K562 (cell line): ENCODE measurements around the gene RGS12. TPM values are rescaled to one million over a fixed set of nuclear protein-coding genes. Genes with fewer than 3 reads are reported as not detected.

Experiments used
- ATAC-seq: fragments of 200-7000 bp; cut with Tn5 transposase; 3 replicates; pipeline ENCODE4 v1.9.1; 2020; ENCODE audit warnings: moderate library complexity
- BruUV-seq: library from RNA; stranded (reverse); fragments of 400-500 nt; replicated peaks from 2 replicates; lab custom pipeline; 2021; lab: Mats Ljungman, UMichigan
- CTCF ChIA-PET: fragments of 300-600 bp; formaldehyde crosslinking; extraction: SDS; loops from one replicate; lab custom pipeline; 2021; ENCODE audit warnings: low intra/inter-chr PET ratio; lab: Yijun Ruan, JAX
- POLR2A ChIA-PET: fragments of 300-600, 350-650 bp; sonication (Branson Sonifier 250); formaldehyde crosslinking; extraction: SDS; loops from one replicate; lab custom pipeline; 2021; ENCODE audit warnings: antibody characterized with exemption, inconsistent platforms; lab: Yijun Ruan, JAX
- DNase-seq, 4 experiments: peaks; one replicate each; pipeline versions ENCODE4 v3.0.0 to v3.0.0-alpha.2; 2011 to 2018; ENCODE audit warnings: low spot score in 3 of 4, mixed read lengths in 3 of 4; ENCODE audit errors: extremely low read depth in 1 of 4
- FAIRE-seq: peaks from 2 replicates; lab custom pipeline; 2011; peaks lifted over from hg19 to GRCh38; lab: Jason Lieb, UNC
- H2AFZ ChIP-seq: 2 replicates; pipeline ENCODE4 v1.6.0; 2011; ENCODE audit warnings: low read depth, low read length, control low read depth, inconsistent platforms
- H3K27ac ChIP-seq: fragments of 200-600 bp; 3 replicates; pipeline ENCODE4 v1.8.0; 2011; ENCODE audit warnings: low read depth, mild to moderate bottlenecking, control low read depth, inconsistent platforms, low read length, moderate library complexity, mixed read lengths; ENCODE audit errors: extremely low read depth
- H3K27me3 ChIP-seq, 2 experiments: fragments of 300-600 bp in 1 of 2; 2 replicates in 1 of 2; 3 replicates in 1 of 2; pipeline versions ENCODE4 v1.6.0 to v1.8.0; 2011; ENCODE audit warnings: inconsistent platforms in 2 of 2, low read length in 2 of 2, mild to moderate bottlenecking in 1 of 2, mixed read lengths in 1 of 2, moderate library complexity in 1 of 2; ENCODE audit not compliant: control insufficient read depth in 2 of 2, insufficient read depth in 2 of 2
- H3K36me3 ChIP-seq: fragments of 300-600 bp; 3 replicates; pipeline ENCODE4 v1.8.0; 2011; ENCODE audit warnings: mild to moderate bottlenecking, low read length, inconsistent platforms; ENCODE audit not compliant: control insufficient read depth, insufficient read depth
- H3K4me1 ChIP-seq, 2 experiments: fragments of 200-600 bp in 1 of 2; replicated peaks in 1 of 2; 2 replicates in 1 of 2; 3 replicates in 1 of 2; pipeline versions ENCODE4 v1.5.1 to v1.8.0; 2011; ENCODE audit warnings: inconsistent platforms in 2 of 2, low read length in 2 of 2, mild to moderate bottlenecking in 1 of 2, mixed read lengths in 1 of 2, moderate library complexity in 1 of 2; ENCODE audit not compliant: control insufficient read depth in 2 of 2, insufficient read depth in 2 of 2
- H3K4me2 ChIP-seq: 2 replicates; pipeline ENCODE4 v1.6.1; 2011; ENCODE audit warnings: low read length, control low read depth, inconsistent platforms, mixed read lengths; ENCODE audit not compliant: insufficient read depth
- H3K4me3 ChIP-seq: fragments of 200-600 bp; sonication (generic), shearing (Covaris generic); 2 replicates; pipeline ENCODE4 v1.5.1; 2016; ENCODE audit warnings: control low read depth, inconsistent platforms
- H3K79me2 ChIP-seq: fragments of 200-600 bp; 3 replicates; pipeline ENCODE4 v1.8.0; 2011; ENCODE audit warnings: low read length, inconsistent platforms; ENCODE audit not compliant: control insufficient read depth, insufficient read depth
- H3K9ac ChIP-seq, 2 experiments: 2 replicates each; pipeline versions ENCODE4 v1.6.0 to v1.6.1; 2011; ENCODE audit warnings: low read depth in 2 of 2, low read length in 2 of 2, control low read depth in 1 of 2, inconsistent platforms in 1 of 2, mild to moderate bottlenecking in 1 of 2, mixed read lengths in 1 of 2; ENCODE audit not compliant: insufficient read depth in 1 of 2
- H3K9me1 ChIP-seq: one replicate; pipeline ENCODE4 v1.6.0; 2011; ENCODE audit warnings: inconsistent platforms, mild to moderate bottlenecking, low read length, moderate library complexity; ENCODE audit not compliant: control insufficient read depth, insufficient read depth
- H3K9me3 ChIP-seq: replicated peaks from 2 replicates; pipeline ENCODE4 v1.5.1; 2011; ENCODE audit warnings: low read depth, low read length, inconsistent platforms; ENCODE audit not compliant: control insufficient read depth, insufficient read depth
- H4K20me1 ChIP-seq: replicated peaks from 2 replicates; pipeline ENCODE4 v1.6.1; 2011; ENCODE audit warnings: low read length, inconsistent platforms, mixed read lengths; ENCODE audit not compliant: control insufficient read depth, insufficient read depth
- BRD9 ChIP-seq: fragments of 450-650 bp; IDR thresholded peaks from 2 replicates; pipeline ENCODE4 v1.6.1; 2018; ENCODE audit warnings: low read depth; ENCODE audit not compliant: partially characterized antibody
- CBFA2T2 ChIP-seq: fragments of 450-650 bp; conservative IDR thresholded peaks from 2 replicates; pipeline ENCODE4 v1.6.1; 2017; ENCODE audit warnings: mild to moderate bottlenecking
- ESRRB ChIP-seq: fragments of 250-450 bp; sonication (Bioruptor Pico); IDR thresholded peaks from 2 replicates; pipeline ENCODE4 v1.5.0; 2020; ENCODE audit warnings: mild to moderate bottlenecking, moderate library complexity, borderline replicate concordance
- HNRNPUL1 ChIP-seq: fragments of 200-400 bp; formaldehyde crosslinking; IDR thresholded peaks from 2 replicates; pipeline ENCODE4 v1.6.1; 2017; ENCODE audit warnings: low read length
- MAFF ChIP-seq: IDR thresholded peaks from 2 replicates; pipeline ENCODE4 v1.6.1; 2012; ENCODE audit warnings: low read length, improper control_type of control experiment
- MCM7 ChIP-seq, 2 experiments: fragments of 450-650 bp; IDR thresholded peaks; 2 replicates each; pipeline ENCODE4 v1.6.1; 2016 to 2018
- MYC ChIP-seq, 2 experiments: fragments of 250-450 bp in 1 of 2; sonication (Bioruptor Pico) in 1 of 2; IDR thresholded peaks; 2 replicates each; pipeline versions ENCODE4 v1.5.1 to v1.6.1; 2012 to 2021; ENCODE audit warnings: low read depth in 2 of 2, borderline replicate concordance in 1 of 2, improper control_type of control experiment in 1 of 2, low read length in 1 of 2, mild to moderate bottlenecking in 1 of 2, moderate library complexity in 1 of 2
- SMAD4 ChIP-seq: fragments of 250-450 bp; sonication (Bioruptor Pico); conservative IDR thresholded peaks from 2 replicates; pipeline ENCODE4 v1.8.0; 2021; ENCODE audit warnings: inconsistent platforms, mild to moderate bottlenecking, moderate library complexity
- TSC22D4 ChIP-seq: fragments of 450-650 bp; IDR thresholded peaks from 2 replicates; pipeline ENCODE4 v1.6.1; 2016; ENCODE audit warnings: missing genetic modification characterization, missing biosample characterization, control low read depth
- ZNF124 ChIP-seq: sonication (generic); formaldehyde crosslinking; IDR thresholded peaks from 2 replicates; pipeline ENCODE4 v1.8.1; 2022; ENCODE audit warnings: missing genetic modification reagents
- ZNF551 ChIP-seq: fragments of 250-450 bp; sonication (Bioruptor Pico); IDR thresholded peaks from 2 replicates; pipeline ENCODE4 v1.5.0; 2021; ENCODE audit warnings: mild to moderate bottlenecking, moderate library complexity
- WGBS: fragments of 100-300 bp; shearing (Covaris generic); methylation state at CpG from one replicate; pipeline ENCODE4 v1.1.6; 2016; ENCODE audit warnings: low coverage, mixed read lengths; ENCODE audit not compliant: insufficient coverage; ENCODE audit errors: missing lambda C conversion rate; 5-methylcytosine and 5-hydroxymethylcytosine counted together
- in situ Hi-C: fragments of 300-500 bp; cut with MboI; formaldehyde crosslinking; loops from 4 replicates; pipeline ENCODE4 v1.15.0; 2018; ENCODE audit warnings: inconsistent platforms, mixed read lengths
- intact Hi-C: fragments of 100-400 bp; cut with micrococcal nuclease; formaldehyde crosslinking; loops from 2 replicates; pipeline ENCODE4 v1.14.2; 2022
- polyA plus RNA-seq, 8 experiments: library from polyadenylated mRNA; depleted of rRNA in 4 of 8; stranded (reverse) in 5 of 8; unstranded in 3 of 8; fragments of >200 nt; fragmentation: Nextera tagmentation in 2 of 8; fragmentation: Illumina TruSeq in 1 of 8; extraction: Ambion mirVana in 2 of 8; extraction: Trizol in 1 of 8; gene quantifications; 2 replicates each; pipeline versions ENCODE4 v1.2.1 to v1.2.3, GENCODE V29; 2011 to 2014; ENCODE audit warnings: inconsistent platforms in 1 of 8, missing spikeins in 1 of 8
- total RNA-seq, 7 experiments: library from RNA; depleted of rRNA in 6 of 7; stranded (reverse); fragments of >200 nt in 6 of 7; fragmentation: Illumina TruSeq in 2 of 7; extraction: Trizol in 2 of 7; gene quantifications; 2 replicates each; pipeline versions ENCODE4 v1.2.1 to v1.2.3, GENCODE V29; 2011 to 2021; ENCODE audit warnings: low replicate concordance in 1 of 7
- TF ChIP-seq, protein P1 (sequence below): fragments of 450-650 bp; conservative IDR thresholded peaks from 2 replicates; pipeline ENCODE4 v1.6.1; 2016; ENCODE audit warnings: missing genetic modification characterization, low read depth, mild to moderate bottlenecking, missing compliant biosample characterization, moderate library complexity
- TF ChIP-seq, protein P2 (sequence below): fragments of 450-650 bp; IDR thresholded peaks from 2 replicates; pipeline ENCODE4 v1.6.1; 2016; ENCODE audit warnings: low read depth, mild to moderate bottlenecking, moderate library complexity
- TF ChIP-seq, protein P3 (sequence below): sonication (generic); formaldehyde crosslinking; IDR thresholded peaks from 2 replicates; pipeline ENCODE4 v1.9.0; 2022; ENCODE audit warnings: mild to moderate bottlenecking, missing genetic modification reagents
- TF ChIP-seq, protein P4 (sequence below): sonication (generic); formaldehyde crosslinking; IDR thresholded peaks from 2 replicates; pipeline ENCODE4 v1.8.0; 2022; ENCODE audit warnings: mild to moderate bottlenecking, missing genetic modification reagents

Gene RGS12
- total and polyA plus RNA-seq, 9 of the 15 experiments (the other 6 are each of a cell fraction or from before 2014, with no cell fraction given), result 0.30 to 8.8 (median 5.5) TPM

DNA sequence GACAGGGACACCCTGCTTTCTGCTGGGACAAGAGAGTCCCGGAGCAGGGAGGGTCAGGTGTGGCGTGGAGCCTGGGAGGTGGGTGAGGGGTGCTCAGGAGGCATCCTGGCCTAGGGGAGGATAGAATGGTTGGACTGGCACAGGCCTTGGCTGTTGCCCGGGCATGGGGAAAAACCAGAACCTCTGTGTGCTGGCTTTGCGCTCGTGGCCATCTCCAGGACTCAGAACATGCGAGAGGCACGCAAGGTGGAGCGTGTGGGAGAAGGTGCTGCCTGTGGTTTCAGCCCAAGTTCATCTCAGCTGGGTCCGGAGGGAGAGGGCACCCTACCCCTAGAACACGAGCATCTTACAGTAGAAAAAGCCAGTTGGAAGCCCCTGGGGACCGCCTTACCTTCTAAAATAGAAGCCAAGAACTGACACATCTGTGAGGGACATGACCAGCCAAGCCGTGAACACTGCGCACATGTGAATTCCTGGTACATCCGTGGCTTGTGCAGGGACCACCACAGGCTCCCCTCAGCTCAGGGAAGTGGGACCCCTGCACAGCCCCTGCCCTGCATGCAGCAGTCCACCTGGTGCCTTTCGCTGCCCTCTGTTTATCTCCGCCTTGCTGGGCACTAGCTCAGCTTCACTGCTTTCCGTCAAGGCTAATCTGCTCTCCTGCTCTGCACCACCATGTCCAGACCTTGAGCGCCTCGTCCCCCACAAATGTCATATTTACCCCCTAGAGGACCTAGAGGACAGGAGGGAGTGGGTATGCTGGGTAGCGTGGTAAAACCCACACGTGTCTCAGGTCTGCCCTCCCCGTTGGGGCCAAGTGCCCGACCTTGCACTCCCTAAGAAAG, 30.4 kb upstream of the RGS12 start:
- no peak; the same call in 2 of the 3 replicates for ATAC-seq
- ChIA-PET CTCF (no interaction called here), POLR2A (no interaction called here)
- no peaks in the 10 kb centered on the region for H3K9me1 ChIP-seq
- in situ Hi-C loops, result no loop called here
- no peak overlapping the region for H3K4me3 ChIP-seq
- H3K9me3 ChIP-seq, result no peaks in the 10 kb centered on the region
- H3K9ac ChIP-seq, result no peak overlapping the region
- intact Hi-C loops, result no loop called here
- H3K4me2 ChIP-seq, result no peak overlapping the region
- H3K27ac ChIP-seq, result no peak overlapping the region
- no peak for FAIRE-seq
- no peak overlapping the region for H2AFZ ChIP-seq
- peaks cover 0 to under 1% of the 10 kb centered on the region in 2 experiments; a peak in 2 of 5 replicates for H3K4me1 ChIP-seq
- no peaks in the 10 kb centered on the region for H3K36me3 ChIP-seq
- WGBS, result 11% methylated on average over 23 of the region's 23 CpGs
- peaks cover 48 to 81% of the 10 kb centered on the region in 2 experiments for H3K27me3 ChIP-seq
- H3K79me2 ChIP-seq, result no peaks in the 10 kb centered on the region
- no peak for DNase-seq
- H4K20me1 ChIP-seq, result peaks cover 5% of the 10 kb centered on the region; the same call in 1 of the 2 replicates
- BruUV-seq, result no TSS peak
- TF ChIP-seq ZNF124 (CRISPR knock-in tag), result no peak
- TF ChIP-seq, protein P1, sequence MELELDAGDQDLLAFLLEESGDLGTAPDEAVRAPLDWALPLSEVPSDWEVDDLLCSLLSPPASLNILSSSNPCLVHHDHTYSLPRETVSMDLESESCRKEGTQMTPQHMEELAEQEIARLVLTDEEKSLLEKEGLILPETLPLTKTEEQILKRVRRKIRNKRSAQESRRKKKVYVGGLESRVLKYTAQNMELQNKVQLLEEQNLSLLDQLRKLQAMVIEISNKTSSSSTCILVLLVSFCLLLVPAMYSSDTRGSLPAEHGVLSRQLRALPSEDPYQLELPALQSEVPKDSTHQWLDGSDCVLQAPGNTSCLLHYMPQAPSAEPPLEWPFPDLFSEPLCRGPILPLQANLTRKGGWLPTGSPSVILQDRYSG (tag), result no peak
- TF ChIP-seq TSC22D4, result no peak
- no peak for TF ChIP-seq HNRNPUL1
- no peak for TF ChIP-seq MAFF
- no peak for TF ChIP-seq SMAD4 (CRISPR knock-in tag)
- TF ChIP-seq BRD9, result no peak
- no peak for TF ChIP-seq MCM7 (IDR thresholded peaks at IDR 0.05)
- TF ChIP-seq, protein P2, sequence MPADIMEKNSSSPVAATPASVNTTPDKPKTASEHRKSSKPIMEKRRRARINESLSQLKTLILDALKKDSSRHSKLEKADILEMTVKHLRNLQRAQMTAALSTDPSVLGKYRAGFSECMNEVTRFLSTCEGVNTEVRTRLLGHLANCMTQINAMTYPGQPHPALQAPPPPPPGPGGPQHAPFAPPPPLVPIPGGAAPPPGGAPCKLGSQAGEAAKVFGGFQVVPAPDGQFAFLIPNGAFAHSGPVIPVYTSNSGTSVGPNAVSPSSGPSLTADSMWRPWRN, result no peak
- TF ChIP-seq, protein P3, sequence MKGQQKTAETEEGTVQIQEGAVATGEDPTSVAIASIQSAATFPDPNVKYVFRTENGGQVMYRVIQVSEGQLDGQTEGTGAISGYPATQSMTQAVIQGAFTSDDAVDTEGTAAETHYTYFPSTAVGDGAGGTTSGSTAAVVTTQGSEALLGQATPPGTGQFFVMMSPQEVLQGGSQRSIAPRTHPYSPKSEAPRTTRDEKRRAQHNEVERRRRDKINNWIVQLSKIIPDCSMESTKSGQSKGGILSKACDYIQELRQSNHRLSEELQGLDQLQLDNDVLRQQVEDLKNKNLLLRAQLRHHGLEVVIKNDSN (CRISPR knock-in tag), result no peak
- TF ChIP-seq, protein P4, sequence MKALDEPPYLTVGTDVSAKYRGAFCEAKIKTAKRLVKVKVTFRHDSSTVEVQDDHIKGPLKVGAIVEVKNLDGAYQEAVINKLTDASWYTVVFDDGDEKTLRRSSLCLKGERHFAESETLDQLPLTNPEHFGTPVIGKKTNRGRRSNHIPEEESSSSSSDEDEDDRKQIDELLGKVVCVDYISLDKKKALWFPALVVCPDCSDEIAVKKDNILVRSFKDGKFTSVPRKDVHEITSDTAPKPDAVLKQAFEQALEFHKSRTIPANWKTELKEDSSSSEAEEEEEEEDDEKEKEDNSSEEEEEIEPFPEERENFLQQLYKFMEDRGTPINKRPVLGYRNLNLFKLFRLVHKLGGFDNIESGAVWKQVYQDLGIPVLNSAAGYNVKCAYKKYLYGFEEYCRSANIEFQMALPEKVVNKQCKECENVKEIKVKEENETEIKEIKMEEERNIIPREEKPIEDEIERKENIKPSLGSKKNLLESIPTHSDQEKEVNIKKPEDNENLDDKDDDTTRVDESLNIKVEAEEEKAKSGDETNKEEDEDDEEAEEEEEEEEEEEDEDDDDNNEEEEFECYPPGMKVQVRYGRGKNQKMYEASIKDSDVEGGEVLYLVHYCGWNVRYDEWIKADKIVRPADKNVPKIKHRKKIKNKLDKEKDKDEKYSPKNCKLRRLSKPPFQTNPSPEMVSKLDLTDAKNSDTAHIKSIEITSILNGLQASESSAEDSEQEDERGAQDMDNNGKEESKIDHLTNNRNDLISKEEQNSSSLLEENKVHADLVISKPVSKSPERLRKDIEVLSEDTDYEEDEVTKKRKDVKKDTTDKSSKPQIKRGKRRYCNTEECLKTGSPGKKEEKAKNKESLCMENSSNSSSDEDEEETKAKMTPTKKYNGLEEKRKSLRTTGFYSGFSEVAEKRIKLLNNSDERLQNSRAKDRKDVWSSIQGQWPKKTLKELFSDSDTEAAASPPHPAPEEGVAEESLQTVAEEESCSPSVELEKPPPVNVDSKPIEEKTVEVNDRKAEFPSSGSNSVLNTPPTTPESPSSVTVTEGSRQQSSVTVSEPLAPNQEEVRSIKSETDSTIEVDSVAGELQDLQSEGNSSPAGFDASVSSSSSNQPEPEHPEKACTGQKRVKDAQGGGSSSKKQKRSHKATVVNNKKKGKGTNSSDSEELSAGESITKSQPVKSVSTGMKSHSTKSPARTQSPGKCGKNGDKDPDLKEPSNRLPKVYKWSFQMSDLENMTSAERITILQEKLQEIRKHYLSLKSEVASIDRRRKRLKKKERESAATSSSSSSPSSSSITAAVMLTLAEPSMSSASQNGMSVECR (CRISPR knock-in tag), result no peak
- TF ChIP-seq ZNF551 (CRISPR knock-in tag), result no peak
- no peak for TF ChIP-seq CBFA2T2
- TF ChIP-seq ESRRB (CRISPR knock-in tag), result no peak
- no peak for TF ChIP-seq MYC (IDR thresholded peaks at IDR 0.05; ENCODE audit: low read depth, low read length)
- TF ChIP-seq MYC (CRISPR knock-in tag; IDR thresholded peaks at IDR 0.05; ENCODE audit: borderline replicate concordance, low read depth), result no peak
